ENCODE data around the gene SPNS2.
A peak's percentile ranks its signal among the peaks of the same experiment; 100 is the strongest.

The SPNS2 gene

DNA sequence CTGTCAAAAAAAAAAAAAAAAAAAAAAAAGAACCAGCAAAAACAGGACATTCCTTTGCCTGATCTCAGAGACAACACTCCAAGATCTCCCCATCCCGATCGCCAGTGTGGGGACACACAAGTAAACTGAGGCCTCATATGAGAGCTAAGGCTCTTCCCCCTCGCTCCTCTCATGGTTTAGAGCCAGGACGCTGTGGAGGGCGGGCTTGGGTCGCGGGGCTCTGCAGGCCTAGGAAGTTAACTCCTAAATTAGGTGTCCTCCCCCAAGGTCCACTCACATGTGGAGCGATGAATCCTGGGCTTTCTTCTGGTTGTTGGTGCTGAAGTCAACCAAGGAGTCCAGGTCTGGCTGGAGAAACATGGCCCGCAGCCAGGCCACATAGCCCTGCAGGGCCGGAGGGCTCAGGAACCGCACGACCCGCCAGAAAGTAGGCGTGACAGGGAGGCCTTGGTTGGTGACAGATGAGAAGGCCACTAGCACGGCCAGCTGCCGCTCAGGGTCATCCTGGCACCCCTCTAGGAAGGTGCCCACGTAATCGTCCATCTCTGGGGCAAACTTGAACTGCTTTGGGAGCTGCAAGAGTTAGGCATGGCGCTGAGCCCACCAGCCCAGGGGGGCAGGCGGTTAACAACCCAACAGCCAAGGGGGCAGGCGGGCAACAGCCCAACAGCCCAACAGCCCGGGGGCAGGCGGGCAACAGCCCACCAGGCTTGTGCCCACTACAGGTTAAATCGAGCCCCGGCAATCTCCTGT lies 51.3 kb downstream of the SPNS2 start:
- DNase-seq (ENCODE audit: low read depth, low spot score): no peak

DNA sequence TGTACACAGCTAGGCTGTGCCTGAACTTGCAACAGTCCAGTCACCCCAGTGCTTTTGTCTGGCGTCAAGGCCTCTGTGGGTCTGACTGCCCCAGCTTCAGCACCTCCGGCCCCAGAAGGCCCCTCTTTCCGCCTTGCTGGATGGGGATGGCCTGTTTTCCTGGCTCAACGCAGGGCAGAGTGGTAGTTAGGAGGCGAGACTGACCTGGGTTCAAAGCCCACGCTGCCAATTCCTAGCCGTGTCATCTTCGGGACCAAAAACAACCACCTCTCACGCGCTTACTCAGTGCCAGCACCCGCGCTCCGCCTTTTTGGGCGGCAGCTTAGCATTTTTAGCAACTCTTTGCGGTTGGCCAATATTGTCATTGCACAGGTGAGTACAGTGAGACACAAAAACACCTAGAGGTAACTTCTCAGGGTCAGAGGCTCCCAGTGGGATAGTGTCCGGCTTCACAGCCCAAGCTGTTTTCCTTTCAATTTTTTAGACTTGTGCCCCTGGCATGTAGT lies 51.9 kb downstream of the SPNS2 start:
- no peak for DNase-seq (ENCODE audit: low read depth, low spot score)

DNA sequence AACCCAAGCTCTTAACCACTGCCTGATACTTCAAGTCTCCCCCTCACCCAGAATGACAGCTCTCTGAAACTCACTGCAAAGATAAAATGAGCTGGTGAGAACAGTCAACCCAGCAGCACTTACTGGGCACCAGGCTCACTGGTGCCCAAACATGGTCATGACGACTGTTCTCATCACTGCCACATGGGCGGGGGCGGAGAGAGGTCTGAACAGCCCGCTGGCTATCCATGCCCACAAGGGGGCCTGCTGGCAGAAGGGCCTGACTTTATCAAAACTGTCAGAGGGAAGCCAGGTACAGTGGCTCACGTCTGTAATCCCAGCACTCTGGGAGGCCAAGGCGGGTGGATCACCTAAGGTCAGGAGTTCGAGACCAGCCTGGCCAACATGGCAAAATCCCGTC lies 52.5 kb downstream of the SPNS2 start:
- no peak for DNase-seq (ENCODE audit: low read depth, low spot score)

DNA sequence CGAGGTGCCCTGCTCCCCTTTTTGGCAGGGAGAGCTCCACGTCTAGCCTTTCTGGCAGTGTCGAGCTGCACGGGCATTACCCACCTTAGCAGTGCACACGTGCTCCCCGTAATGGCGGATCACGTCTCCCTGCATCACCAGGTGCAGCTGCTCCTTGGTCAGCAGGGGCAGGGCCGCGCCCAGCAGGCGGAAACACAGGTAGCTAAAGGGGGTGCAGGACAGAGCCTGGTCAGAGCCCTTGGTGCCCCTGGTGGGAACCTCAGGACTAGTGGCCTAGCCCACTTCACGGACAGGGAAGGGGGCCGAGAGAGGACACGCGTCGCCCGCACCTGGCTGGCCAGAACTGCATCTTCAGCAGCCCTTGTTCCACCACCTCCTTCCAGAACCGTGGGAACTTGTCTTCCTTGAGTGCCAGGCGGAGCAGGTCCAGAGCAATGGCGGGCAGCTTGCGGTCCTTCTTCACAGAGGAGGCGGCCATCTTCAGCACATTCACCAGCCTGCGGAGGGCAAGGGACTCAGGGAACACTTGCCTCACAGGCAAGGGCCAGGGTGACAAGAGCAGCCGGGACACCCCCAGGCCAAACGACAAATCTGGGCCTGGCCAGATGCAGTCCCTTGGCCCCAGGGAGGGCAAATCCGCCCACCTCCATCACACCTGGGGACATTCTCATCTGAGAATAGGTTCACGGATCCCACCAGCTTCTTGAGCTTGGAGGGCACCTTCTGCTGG lies 53.3 kb downstream of the SPNS2 start:
- DNase-seq (ENCODE audit: low read depth, low spot score): no peak

DNA sequence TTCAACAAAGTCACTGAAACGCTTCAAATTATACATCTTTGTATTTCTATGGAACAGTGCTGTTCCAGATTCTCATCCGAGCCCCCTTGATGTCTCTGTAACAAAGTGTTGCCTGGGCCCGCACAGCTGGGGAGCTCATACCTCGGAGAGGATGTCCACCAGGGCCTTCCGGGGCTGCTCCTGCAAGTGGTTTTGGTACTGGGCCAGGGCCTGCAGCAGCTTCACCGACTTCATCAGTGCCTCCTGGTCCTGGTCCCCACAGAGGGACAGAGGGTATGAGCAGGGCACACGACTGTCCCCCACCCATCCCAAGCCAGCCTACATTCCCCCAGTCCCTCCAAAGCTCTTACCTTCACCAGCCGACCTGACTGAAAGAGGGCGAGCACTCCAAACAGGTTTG lies 55.0 kb downstream of the SPNS2 start:
- DNase-seq (ENCODE audit: low read depth, low spot score): no peak

DNA sequence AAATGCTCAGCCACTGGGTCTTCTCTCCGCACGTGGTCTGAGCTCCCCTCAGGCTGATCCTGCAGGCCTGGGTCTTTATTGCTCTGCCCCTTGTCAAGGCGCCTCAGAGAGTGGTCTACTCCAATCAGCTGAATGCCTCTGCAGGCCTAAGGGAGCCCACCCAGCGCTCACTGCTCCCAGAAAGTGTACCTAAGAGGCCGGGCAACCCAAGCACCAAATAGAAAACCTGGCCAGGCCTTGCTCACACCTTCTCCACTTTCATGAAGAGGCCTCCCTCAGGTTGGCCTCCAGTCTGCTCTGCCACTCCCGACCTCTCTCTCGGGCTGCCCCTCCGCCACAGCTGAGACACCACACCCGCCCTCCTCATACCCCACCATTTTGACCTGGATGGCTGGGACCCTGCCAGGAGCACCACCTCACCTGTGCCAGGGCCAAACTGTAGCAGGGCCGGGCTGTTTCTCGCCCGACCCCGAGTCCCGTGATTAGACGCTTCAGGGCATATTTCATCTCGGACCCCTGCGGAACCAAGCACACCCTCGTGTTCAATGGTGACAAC lies 55.8 kb downstream of the SPNS2 start:
- no peak for DNase-seq (ENCODE audit: low read depth, low spot score)

DNA sequence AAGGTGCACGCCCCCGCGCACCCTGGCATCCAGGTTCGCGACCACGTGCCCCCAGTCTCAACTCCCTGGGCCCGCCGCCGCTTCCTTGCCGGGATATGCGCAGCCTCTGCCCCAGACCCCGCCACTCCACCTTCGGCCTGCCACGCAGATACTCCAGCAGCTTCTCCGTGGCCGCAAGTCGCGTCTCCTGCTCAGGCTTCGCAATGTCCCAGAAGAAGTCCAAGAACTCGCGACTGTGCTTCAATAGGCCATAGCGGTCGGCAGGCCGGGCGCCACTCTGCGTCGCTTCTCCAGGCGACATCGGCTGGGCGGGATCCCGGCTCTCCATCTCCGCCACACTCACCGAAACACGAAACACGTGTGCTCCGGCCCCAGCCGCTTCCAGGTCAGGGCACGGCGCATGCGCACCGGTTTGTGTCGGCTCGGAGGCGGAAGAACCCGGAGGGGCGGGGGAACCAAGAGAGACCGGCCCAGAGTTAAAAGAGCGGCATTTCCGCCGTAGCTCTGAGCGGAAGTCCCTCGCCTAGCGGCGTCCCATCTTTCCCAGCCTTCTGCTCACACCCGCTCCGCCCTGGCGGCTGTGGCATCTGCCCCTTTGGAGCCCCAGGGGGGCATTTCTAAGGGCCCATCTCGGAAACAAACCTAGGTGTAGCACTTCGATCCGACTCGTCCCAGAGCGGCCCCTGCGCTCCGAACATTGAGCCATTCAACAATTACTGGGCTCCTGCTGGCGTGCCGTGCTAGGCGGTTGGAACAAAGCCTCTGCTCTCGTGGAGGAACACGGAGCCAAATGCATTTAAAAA lies 56.5 kb downstream of the SPNS2 start, which contains the start of gene MYBBP1A:
Gene MYBBP1A, minus strand, starts transcription at position 388 of the 803 bp plus-strand sequence. Its CDS starts 60 bp downstream, at position 328.
- DNase-seq (ENCODE audit: low read depth, low spot score): peak; percentile 83

DNA sequence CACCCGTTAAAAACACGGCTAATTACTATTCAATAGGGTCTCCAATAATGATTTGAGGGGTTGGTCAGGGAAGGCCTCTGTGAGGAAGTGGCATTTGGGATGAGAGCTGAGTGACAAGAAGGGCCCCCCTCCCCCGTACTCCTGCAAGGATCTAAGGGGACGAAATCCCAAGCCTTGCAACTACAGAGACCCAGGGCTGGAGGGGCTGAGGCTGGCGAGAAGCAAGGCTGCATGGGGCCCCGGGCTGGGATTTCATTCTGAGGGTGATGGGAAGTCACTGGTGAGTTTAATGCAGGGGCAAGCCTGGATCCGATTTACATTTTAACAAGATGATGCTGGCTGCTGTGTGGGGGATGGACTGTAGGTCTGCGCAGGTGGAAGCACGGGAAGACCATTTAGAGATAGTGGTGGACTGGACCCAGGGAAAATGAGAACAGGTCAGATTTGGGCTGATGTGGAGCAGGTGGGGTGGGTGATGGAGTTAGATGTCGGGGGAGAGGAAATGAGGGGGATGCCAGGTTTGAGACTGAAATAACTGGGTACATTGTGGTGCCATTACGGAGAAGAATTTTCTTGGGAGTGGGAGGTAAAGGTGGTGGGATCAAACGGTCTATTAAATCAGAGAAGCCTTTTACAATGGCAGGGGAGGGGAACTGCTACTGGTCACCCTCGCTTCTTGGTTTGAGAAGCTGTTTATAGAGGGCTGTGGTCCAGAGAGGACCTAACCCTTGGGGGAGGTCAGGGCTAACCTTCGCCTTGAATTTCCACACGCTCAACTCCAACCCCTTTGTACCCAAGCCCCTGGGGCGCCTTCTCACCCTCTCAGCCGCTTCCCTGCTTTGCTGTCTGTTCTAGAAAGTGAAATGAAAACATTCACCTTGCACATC lies 57.4 kb downstream of the SPNS2 start:
- no peak for DNase-seq (ENCODE audit: low read depth, low spot score)

DNA sequence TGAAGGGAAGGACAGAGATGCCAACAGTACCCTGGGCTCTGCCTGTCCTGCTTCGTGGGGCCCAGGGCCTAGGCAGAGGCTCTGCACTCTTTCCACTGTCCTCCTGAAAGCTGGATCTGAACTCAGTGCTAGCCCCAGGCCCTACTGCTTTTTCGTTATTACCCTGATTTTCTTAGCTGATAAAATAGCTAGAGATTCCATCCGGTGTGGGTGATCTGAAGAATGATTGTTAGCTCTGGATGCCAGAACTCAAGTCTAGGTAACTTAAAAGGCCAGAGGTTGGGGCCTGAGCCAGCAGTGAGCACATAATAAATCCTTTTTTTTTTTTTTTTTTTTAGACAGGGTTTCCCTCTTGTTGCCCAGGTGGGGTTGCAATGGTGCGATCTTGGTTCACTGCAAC lies 58.3 kb downstream of the SPNS2 start:
- DNase-seq (ENCODE audit: low read depth, low spot score): no peak

DNA sequence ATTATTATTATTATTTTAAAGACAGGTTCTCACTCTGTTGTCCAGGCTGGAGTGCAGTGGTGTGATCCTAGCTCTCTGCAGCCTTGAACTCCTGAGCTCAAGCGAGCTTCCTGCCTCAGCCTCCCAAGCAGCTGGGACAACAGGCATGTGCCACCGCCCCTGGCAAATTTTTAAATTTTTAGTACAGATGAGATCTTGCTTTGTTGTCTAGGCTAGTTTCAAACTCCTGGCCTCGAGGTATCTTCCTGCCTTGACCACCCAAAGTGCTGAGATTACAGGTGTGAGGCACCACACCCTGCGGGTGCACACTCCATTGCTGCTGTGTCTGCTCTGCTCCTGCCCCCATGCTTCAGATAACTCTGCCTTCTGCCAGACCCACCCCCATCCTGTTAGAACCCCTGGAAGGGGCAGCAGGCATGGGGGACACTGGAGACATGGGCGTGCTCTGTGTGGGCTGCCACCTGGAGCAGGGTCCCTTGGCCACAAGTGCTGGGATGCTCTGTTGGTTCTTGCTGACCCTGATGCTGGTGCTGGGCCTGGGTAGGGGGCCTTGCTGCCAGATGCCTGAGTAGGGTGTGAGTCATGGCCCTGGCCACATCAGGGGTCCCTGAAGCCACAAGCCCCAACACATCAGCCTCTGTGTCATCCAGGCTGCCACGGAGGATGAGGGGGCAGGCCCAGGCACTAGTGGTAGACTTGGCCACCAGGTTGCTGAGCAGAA lies 59.1 kb downstream of the SPNS2 start:
- no peak for DNase-seq (ENCODE audit: low read depth, low spot score)

DNA sequence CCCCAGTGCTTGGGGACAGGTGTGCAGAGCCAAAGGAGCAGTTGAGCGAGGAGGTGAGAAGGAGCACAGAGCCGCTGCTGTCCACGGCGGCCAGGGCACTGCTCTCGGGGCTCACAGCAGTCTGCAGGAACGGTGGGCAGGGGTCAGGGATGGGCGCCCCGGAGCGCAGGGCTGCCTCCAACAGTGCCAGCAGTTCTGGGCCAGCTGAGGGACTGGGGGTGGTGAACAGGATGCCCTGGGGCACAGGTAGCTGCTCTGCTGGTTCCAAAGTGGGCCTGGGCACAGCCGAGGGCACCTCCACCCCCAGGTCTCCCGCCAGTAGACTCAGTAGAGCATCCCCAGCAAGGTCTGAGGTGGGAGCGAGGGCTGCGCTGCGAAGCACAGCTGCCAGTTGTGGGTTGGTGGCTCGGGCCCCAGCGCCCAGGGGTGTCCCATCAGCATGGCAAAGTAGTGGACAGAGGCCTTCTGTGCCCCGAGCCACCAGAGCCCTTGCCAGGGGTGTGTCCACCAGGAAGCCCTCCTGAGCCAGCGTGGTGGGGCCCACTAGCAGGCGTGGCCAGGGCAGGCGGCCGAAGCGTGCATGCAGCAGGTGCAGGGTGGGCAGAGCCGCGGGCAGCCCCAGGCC lies 59.8 kb downstream of the SPNS2 start:
- DNase-seq (ENCODE audit: low read depth, low spot score): no peak

DNA sequence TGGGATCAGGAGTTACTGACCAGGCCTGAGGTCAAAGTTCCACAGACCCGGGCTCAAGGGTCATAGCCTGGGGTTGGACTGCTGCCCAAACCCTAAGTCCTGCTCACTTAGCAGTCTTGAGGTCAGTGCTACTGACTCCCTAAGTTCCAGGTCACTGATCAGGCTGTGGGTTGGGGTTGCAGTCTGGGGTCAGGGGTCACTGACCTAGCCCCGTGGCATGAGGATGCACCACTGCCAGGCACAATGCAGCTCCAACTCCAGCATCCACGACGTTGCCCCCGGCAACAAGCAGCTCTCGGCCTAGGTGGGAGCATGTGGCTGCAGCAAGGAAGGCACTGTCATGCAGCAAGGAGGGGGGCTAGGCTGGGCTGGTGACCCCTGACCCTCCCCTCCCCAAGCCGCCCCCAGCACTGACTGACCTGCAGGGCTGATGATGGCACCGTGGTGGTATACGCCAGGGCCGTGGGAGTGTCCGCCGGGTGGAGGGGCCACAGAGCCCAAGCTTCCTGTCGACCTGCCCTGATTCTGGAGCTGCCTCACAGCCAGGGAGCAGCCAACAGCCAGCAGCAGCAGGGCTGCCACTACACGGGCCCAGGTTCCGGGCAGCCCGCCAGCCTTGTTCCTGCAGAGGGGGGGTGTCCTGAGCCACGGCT lies 60.6 kb downstream of the SPNS2 start:
- DNase-seq (ENCODE audit: low read depth, low spot score): no peak

DNA sequence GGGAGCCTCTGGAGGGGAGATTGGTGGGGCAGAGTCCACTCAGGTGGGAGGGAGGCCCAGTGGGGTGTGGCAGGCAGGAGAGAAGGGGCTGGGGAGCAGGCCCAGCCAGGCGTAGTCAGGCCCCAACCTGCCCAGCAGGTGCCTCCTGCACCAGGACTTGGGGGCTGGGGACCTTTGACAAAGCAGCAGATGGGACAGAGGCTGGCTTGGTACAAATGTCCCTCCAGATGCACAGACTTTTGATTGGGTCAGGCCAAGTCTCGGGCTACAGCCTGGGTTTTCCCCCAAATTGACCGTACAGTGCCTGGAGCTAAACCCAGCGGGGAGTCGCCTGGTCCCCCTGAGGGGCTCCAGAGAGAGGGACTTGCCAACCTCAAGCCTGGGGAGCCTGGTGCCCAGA lies 61.3 kb downstream of the SPNS2 start:
- DNase-seq (ENCODE audit: low read depth, low spot score): no peak

DNA sequence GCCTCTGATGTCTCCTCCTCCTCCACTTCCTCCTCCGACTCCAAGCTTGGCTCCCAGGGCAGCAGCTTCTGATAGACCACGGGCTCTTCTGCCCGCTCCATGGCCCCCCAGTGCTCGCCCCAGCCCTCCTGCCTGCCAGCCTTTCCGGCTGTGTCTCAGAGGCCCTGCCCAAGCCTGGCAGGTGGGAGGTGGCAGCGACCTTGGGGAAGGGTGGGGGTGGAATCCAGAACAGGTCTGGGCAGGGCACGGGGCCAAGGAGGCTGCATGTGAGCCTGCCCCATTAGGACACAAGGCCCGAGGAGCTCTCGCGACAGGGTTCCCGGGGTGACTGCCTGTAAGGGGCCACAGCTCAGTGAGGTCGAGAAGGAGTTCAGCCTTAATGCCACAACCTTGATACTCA lies 61.7 kb downstream of the SPNS2 start, which contains the start of gene GGT6:
Gene GGT6, minus strand, starts transcription at position 157 of the 400 bp plus-strand sequence. Its CDS starts 56 bp downstream, at position 101.
- DNase-seq (ENCODE audit: low read depth, low spot score): no peak

DNA sequence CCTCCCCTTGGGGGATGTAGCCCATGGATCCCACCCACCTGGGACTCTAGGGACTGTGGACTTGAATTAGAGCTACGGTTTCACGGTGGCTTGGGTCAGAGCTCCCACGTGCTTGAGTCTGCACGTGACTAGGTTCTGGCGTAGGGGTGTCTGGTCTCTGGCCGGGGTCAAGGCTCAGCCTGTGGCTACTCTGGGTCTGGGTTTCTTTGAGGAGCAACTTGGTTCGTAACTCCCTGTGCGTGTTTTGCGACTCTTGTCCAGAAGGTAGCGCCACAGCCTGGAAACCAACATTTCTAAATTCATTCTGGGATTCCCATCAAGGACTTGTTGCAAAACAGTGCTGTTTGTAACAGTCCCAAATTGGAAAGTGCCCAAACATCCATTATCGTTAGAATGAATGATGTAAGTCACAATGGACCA lies 62.2 kb downstream of the SPNS2 start:
- DNase-seq (ENCODE audit: low read depth, low spot score): no peak

DNA sequence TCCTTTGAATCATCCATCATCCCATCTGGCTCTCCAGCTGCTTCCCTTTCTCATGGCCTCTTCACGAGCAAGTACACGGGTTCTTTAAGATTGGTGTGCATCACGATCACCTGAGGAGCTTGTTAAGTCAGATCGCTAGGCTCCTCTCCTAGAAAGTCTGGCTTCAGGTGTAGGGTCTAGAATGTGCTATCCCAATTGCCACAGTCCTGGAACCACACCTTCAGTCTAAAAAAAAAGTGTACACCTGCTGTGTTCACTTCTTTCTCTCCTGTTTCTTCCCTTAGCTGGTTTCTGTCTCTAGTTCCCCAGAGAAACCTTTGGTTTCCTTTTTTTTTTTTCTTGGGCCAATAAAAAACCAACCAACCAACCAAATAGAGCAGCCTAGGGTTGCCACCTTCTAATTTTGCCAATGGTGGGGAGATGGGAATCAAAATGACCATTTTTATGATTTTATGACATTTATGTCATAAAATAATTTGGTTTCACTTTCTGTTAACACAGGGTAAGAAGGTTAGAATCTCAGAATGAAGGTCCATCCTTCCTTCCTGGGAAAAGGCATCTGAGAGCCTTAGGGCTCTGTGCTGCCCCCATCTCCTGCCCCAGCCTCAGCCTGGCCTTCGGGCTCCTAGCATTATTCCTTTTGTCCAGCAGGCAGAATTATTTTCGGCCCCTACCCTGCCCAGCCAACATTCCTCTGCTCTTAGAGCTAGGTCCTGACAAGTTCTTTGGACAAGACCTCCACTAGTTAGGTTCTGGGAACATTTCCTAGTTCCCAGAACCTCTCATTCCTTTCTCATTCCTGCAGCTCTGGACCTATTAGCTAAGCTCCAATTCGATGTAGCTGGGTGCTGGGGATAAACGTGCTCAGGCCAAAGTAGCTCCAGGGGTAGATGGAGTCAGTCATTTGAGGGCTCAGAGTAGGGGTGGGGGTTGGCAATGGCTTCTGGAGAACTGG lies 63.6 kb downstream of the SPNS2 start:
- DNase-seq (ENCODE audit: low read depth, low spot score): no peak

DNA sequence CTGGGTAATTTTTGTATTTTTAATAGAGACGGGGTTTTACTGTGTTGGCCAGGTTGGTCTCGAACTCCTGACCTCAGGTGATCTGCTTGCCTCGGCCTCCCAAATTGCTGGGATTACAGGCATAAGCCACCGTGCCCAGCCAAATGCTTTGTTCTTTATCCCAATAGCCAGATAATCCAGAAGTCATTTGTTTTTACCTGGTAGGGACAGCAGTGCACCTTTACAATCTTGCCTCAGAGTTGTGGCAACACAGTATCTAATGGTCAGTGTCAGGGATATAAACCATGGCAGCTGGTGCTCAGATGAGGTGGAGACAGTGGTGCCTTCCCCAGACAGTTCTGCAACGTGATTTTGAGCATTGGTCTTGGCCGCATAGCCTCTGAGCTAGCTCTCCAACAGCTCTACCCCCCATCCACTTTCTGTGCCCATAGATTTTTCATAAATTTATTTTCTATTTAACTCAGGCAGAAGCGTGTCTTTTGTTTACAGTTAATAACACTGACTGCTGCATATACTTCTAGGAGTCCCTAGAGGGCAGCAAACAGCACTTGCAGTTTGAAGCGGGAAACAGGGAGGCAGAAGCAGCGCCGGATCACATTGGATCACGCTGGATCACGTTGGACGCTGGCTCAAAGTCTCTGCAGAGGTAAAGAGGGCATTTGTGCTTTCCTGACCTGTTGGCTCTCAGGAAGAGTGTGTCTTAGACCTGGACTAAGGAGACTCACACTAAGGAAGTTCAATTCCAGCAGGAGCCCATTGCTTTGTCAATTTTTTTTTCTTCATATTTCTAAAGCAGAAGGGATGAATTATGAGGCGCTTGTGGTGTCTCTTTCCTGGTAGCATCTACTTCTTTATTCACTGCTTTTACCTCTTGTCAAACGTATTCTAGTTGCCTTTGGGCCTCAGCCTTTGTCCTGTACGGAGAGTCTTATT lies 66.8 kb downstream of the SPNS2 start:
- peak; percentile 83 for DNase-seq (ENCODE audit: low read depth, low spot score)

Data from iPS DF 19.7 (cell line).